WI38 (cell line): ENCODE data around the gene ZNF74.

Experiments
- H3K4me3 ChIP-seq: 2 replicates; pipeline ENCODE4 v1.5.1; 2011; ENCODE audit warnings: low read depth, mild to moderate bottlenecking, control low read depth, low read length
- TF ChIP-seq, protein P1 (sequence below): IDR thresholded peaks from 2 replicates; pipeline ENCODE4 v1.5.1; 2012; ENCODE audit warnings: low read depth, mild to moderate bottlenecking, control low read depth, low read length

Gene ZNF74

DNA sequence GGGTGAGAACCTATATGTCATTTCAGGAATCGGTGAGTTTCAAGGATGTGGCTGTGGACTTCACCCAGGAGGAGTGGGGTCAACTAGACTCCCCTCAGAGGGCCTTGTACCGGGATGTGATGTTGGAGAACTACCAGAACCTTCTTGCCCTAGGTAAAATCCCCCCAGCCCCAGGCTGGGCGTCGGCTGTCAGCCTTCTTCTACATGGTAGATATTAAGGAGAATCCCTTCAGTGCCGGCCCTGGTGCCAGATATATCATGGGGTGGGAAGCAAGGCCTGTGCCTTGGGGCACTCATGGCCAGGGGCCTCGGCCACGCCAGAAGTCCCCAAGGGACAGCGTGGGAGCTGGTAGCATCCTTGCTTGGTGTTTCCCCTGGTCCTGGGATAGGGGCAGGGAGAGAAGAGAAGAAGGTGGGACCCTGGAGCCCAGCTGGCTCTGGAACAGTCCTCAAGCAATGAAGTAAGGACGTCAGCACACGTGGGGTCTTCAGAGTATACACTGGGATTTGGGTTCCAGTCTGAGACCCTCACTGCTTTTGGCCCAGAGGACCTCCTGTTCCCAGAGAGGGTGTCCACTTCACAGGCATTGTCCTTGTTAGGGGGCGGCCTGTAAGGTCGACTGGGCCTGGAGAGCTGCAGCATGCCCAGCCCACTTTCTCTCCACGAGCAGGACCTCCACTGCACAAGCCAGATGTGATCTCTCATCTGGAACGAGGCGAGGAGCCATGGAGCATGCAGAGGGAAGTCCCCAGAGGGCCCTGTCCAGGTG is 6.8 kb downstream of the ZNF74 start:
- H3K4me3 ChIP-seq = no peak overlapping the region
- TF ChIP-seq, protein P1, sequence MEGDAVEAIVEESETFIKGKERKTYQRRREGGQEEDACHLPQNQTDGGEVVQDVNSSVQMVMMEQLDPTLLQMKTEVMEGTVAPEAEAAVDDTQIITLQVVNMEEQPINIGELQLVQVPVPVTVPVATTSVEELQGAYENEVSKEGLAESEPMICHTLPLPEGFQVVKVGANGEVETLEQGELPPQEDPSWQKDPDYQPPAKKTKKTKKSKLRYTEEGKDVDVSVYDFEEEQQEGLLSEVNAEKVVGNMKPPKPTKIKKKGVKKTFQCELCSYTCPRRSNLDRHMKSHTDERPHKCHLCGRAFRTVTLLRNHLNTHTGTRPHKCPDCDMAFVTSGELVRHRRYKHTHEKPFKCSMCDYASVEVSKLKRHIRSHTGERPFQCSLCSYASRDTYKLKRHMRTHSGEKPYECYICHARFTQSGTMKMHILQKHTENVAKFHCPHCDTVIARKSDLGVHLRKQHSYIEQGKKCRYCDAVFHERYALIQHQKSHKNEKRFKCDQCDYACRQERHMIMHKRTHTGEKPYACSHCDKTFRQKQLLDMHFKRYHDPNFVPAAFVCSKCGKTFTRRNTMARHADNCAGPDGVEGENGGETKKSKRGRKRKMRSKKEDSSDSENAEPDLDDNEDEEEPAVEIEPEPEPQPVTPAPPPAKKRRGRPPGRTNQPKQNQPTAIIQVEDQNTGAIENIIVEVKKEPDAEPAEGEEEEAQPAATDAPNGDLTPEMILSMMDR = no peak

DNA sequence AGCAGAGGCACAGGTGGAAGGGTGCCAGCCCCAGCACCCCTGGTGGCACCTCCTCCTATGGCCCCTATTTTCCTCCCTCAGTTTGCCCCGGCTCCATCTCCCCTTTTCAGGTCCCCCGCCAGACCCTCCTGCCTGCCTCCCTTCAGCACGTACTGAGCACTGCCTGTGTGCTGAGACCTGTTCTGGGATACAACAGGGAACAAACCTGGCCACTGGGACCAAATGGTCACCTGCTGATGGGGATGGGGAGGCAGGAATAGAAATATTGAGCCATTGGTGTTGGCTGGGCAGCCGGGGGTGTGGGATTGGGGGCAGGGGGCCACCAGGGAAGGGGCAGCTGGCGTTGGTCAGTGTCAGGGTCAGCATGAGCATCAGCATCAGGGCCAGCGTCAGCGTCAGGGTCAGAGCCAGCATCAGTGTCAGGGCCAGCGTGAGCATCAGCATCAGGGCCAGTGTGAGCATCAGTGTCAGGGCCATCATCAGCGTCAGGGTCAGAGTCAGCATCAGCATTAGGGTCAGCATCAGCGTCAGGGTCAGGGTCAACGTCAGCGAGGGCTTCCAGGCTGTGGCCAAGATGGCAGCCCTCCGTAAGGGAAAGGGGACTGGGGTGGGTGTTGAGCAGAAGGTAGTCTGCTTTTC is 7.5 kb downstream of the ZNF74 start:
- H3K4me3 ChIP-seq = no peak overlapping the region
- TF ChIP-seq, protein P1 = no peak

DNA sequence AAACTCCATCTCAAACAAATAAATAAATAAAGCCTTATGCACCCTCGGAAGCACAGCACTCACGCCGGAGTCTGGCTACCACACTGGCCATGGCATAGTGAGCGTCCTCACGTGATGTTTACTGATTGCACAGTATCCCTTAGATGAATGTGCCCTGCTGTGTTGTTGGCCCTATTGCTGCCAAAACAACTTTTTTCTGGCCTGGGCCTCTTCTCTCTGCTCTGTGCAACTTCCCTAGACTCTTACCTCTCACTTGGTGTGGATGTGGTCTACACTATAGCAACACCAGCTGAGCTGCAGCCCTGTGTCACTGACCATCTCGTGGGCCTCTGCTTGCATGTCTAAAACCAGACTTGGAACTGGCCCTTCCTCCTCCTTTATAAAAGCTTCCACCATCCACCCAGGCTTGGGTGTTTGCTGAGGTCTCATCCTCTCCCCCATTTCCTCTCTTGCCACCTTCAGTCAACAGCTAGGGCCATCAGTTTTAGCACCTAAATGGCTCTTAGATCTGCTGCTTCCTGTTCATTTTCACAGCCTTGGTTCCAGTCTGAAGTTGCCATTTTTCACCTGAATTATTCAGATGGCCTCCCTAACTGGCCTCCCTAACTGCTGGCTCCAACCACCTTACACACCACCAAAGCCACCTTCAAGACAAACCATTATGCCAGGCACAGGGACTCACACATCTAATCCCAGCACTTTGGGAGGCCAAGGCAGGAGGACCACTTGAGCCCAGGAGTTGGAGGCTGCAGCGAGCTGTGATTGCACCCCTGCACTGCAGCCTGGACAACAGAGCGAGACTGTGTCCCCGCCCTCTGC is 9.2 kb downstream of the ZNF74 start:
- no peak overlapping the region for H3K4me3 ChIP-seq
- TF ChIP-seq, protein P1 = no peak

DNA sequence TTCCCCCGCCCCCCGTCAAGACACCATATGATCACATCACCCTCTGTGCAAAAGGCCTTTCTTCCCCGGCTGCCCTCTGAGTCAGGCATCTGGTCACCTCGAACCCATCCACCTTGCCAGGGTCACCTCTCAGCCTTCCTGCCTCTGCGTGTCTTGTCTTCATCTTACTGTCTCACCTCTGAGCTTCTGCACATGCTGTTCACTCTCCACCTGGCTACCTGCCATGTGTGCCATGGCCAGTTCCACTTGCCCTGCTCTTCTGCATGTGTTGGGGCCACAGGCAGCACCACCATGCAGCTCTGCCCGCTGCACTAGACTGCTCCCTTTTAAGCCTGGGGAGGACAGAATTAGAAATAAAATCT is 9.8 kb downstream of the ZNF74 start:
- no peak overlapping the region for H3K4me3 ChIP-seq
- TF ChIP-seq, protein P1 = no peak

DNA sequence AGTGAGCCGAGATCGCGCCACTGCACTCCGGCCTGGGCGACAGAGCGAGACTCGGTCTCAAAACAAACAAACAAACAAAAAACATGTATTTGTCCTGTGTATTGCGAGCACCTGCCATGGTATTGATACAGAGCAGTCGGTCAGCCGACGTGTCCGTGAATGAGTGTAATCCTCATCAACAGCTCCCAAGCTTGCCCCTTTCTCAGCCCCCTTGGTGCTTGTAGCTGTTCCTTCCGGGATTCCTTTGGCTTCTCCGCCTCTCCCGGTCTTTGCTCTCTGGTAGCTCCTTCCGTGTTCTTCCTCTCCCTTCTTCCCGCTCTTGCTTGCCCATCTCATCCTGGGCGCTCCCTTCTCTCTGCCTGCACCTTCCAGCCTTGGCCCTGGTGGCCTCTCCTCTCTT is 10.9 kb downstream of the ZNF74 start:
- TF ChIP-seq, protein P1 = no peak

DNA sequence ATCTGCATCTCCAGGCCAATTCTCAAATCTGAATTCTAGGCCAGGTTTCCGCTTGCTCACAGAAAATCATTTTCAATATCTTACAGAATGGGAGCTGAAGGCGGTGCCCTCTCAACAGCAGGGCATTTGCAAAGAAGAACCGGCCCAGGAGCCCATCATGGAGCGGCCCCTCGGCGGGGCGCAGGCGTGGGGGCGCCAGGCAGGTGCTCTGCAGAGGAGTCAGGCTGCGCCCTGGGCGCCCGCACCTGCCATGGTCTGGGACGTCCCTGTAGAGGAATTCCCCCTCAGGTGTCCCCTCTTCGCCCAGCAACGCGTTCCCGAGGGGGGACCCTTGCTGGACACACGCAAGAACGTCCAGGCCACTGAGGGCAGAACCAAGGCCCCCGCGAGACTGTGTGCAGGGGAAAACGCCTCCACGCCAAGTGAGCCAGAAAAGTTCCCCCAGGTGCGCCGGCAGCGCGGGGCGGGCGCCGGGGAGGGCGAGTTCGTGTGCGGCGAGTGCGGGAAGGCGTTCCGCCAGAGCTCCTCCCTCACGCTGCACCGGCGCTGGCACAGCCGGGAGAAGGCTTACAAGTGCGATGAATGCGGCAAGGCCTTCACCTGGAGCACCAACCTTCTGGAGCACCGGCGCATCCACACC is 11.5 kb downstream of the ZNF74 start:
- TF ChIP-seq, protein P1 = no peak
- no peak overlapping the region for H3K4me3 ChIP-seq

More for the DNA sequence above, 10.9 kb downstream of the ZNF74 start:
- no peak overlapping the region for H3K4me3 ChIP-seq
